HG03139 (cell line): ENCODE results near the gene KHDC4.

Experiments
- ATAC-seq: cut with Tn5 transposase; IDR thresholded peaks from one replicate; pipeline ENCODE4 v1.9.1; 2021; ENCODE audit not compliant: unreplicated experiment

KHDC4 gene

GRCh38 chr1:155877945-155878344, 56.3 kb downstream of the KHDC4 start:
- ATAC-seq, result no peak

GRCh38 chr1:155873860-155874259, 60.4 kb downstream of the KHDC4 start:
- no peak for ATAC-seq

GRCh38 chr1:155872527-155872926, 61.7 kb downstream of the KHDC4 start:
- ATAC-seq, result no peak

GRCh38 chr1:155871390-155871789, 62.8 kb downstream of the KHDC4 start:
- no peak for ATAC-seq

GRCh38 chr1:155867766-155868165, 66.4 kb downstream of the KHDC4 start:
- no peak for ATAC-seq

- ATAC-seq, result no peak
These were observed 69.8 kb downstream of the KHDC4 start for GRCh38 chr1:155864393-155864792.
